Smooth muscle cell (in vitro differentiated cells): ENCODE measurements around the gene RGS3. TPM values are rescaled to one million over a fixed set of nuclear protein-coding genes. Genes with fewer than 3 reads are reported as not detected.

Source experiments
- DNase-seq: peaks from one replicate; lab custom pipeline; 2025; ENCODE audit not compliant: unreplicated experiment; lab: John Stamatoyannopoulos, UW
- H2AFZ ChIP-seq: fragments of 200-600 bp; sonication (generic); 2 replicates; pipeline ENCODE4 v1.6.0; 2016; ENCODE audit warnings: antibody characterized with exemption, low read depth, mild to moderate bottlenecking
- H3F3A ChIP-seq: fragments of 200-600 bp; sonication (generic); 2 replicates; pipeline ENCODE4 v1.6.0; 2017; ENCODE audit warnings: antibody characterized with exemption, low read depth
- H3K27ac ChIP-seq: fragments of 200-600 bp; sonication (generic); 2 replicates; pipeline ENCODE4 v1.5.1; 2016; ENCODE audit warnings: low read depth, mild to moderate bottlenecking
- H3K27me3 ChIP-seq: fragments of 200-600 bp; sonication (generic); 2 replicates; pipeline ENCODE4 v1.6.1; 2016; ENCODE audit warnings: low read depth, mild to moderate bottlenecking
- H3K36me3 ChIP-seq: fragments of 200-600 bp; sonication (generic); 2 replicates; pipeline ENCODE4 v1.5.1; 2016; ENCODE audit warnings: low read depth
- H3K4me1 ChIP-seq: fragments of 200-600 bp; sonication (generic); 2 replicates; pipeline ENCODE4 v1.5.1; 2016; ENCODE audit warnings: low read depth
- H3K4me2 ChIP-seq: fragments of 200-600 bp; sonication (generic); 2 replicates; pipeline ENCODE4 v1.6.0; 2016; ENCODE audit warnings: mild to moderate bottlenecking
- H3K4me3 ChIP-seq: fragments of 200-600 bp; sonication (generic); 2 replicates; pipeline ENCODE4 v1.5.1; 2016; ENCODE audit warnings: mild to moderate bottlenecking
- H3K79me2 ChIP-seq: fragments of 200-600 bp; sonication (generic); 2 replicates; pipeline ENCODE4 v1.6.0; 2016; ENCODE audit warnings: low read depth, mild to moderate bottlenecking
- H3K9ac ChIP-seq: fragments of 200-600 bp; sonication (generic); 2 replicates; pipeline ENCODE4 v1.6.0; 2016; ENCODE audit warnings: low read depth
- H3K9me3 ChIP-seq: fragments of 200-600 bp; sonication (generic); replicated peaks from 2 replicates; pipeline ENCODE4 v1.5.1; 2016; ENCODE audit warnings: low read depth
- H4K20me1 ChIP-seq: fragments of 200-600 bp; sonication (generic); 2 replicates; pipeline ENCODE4 v1.6.0; 2016; ENCODE audit warnings: low read depth
- CTCF ChIP-seq: fragments of 200-600 bp; sonication (generic); IDR thresholded peaks from 2 replicates; pipeline ENCODE4 v1.5.1; 2017; ENCODE audit warnings: borderline replicate concordance, mild to moderate bottlenecking, antibody characterized with exemption; ENCODE audit not compliant: insufficient read depth, poor library complexity, severe bottlenecking
- WGBS: methylation state at CpG from one replicate; pipeline ENCODE4 v1.1.7; 2016; ENCODE audit warnings: low lambda C conversion rate; 5-methylcytosine and 5-hydroxymethylcytosine counted together
- polyA plus RNA-seq: library from polyadenylated mRNA; unstranded; fragments of >200 nt; fragmentation: Nextera tagmentation; extraction: Ambion mirVana; gene quantifications from 2 replicates; pipeline ENCODE4 v1.2.1, GENCODE V29; 2016
- total RNA-seq: library from RNA; depleted of rRNA; stranded (reverse); fragments of >200 nt; gene quantifications from 2 replicates; pipeline ENCODE4 v1.2.3, GENCODE V29; 2014

RGS3 gene
- total and polyA plus RNA-seq, 2 experiments from 2014 or later: 43.8 to 108 TPM

- H3K79me2 ChIP-seq: peaks cover 53% of the 10 kb centered on the region
Observed at GRCh38 chr9:113572076-113572861, 108.7 kb downstream of the RGS3 start.

GRCh38 chr9:113573046-113573958 lies 109.8 kb downstream of the RGS3 start:
- Histone ChIP-seq H3K9me3 (no peaks in the 10 kb centered on the region), H3K79me2 (peaks cover 53% of the 10 kb centered on the region), H3K9ac (no peak overlapping the region), H3K4me2 (no peak overlapping the region), H3K36me3 (no peaks in the 10 kb centered on the region), H4K20me1 (peaks cover 12% of the 10 kb centered on the region), H3K27me3 (no peaks in the 10 kb centered on the region), H3K27ac (no peak overlapping the region), H3K4me1 (no peaks in the 10 kb centered on the region), H3F3A (peaks cover 12% of the 10 kb centered on the region), H3K4me3 (no peak overlapping the region), H2AFZ (no peak overlapping the region)
- no peak for DNase-seq
- 93% methylated on average over 11 of the region's 11 CpGs for WGBS
- no peak for TF ChIP-seq CTCF

More at GRCh38 chr9:113572076-113572861, 108.7 kb downstream of the RGS3 start:
- Histone ChIP-seq H3K9me3 (no peaks in the 10 kb centered on the region), H3K27me3 (no peaks in the 10 kb centered on the region), H3K4me1 (no peaks in the 10 kb centered on the region), H2AFZ (no peak overlapping the region), H3K36me3 (no peaks in the 10 kb centered on the region), H3K4me3 (no peak overlapping the region), H3F3A (peaks cover 4% of the 10 kb centered on the region), H4K20me1 (peaks cover 12% of the 10 kb centered on the region), H3K9ac (no peak overlapping the region), H3K4me2 (no peak overlapping the region), H3K27ac (no peak overlapping the region)
- DNase-seq: no peak
- WGBS: 86% methylated on average over 8 of the region's 8 CpGs
- TF ChIP-seq CTCF: no peak

GRCh38 chr9:113573959-113574352 lies 110.4 kb downstream of the RGS3 start:
- H3K4me3 ChIP-seq: no peak overlapping the region
- WGBS: 64% methylated on average over 2 of the region's 2 CpGs

More at GRCh38 chr9:113573959-113574352, 110.4 kb downstream of the RGS3 start:
- no peak overlapping the region for H3K9ac ChIP-seq
- no peaks in the 10 kb centered on the region for H3K9me3 ChIP-seq
- peaks cover 12% of the 10 kb centered on the region for H4K20me1 ChIP-seq
- no peak for TF ChIP-seq CTCF
- H3K27me3 ChIP-seq: no peaks in the 10 kb centered on the region
- H3K4me1 ChIP-seq: no peaks in the 10 kb centered on the region
- no peak overlapping the region for H2AFZ ChIP-seq
- no peak overlapping the region for H3K27ac ChIP-seq
- H3K4me2 ChIP-seq: no peak overlapping the region
- peaks cover 53% of the 10 kb centered on the region for H3K79me2 ChIP-seq
- no peak for DNase-seq
- peaks cover 15% of the 10 kb centered on the region for H3F3A ChIP-seq
- no peaks in the 10 kb centered on the region for H3K36me3 ChIP-seq
